ENCODE results near the gene TRMT1L. TPM values are rescaled to one million over a fixed set of nuclear protein-coding genes. Genes with fewer than 3 reads are reported as not detected.

Gene TRMT1L
- total RNA-seq, 2 donors from 2014 or later = 13.9 to 16.2 TPM

GRCh38 chr1:185144233-185144632 lies 12.5 kb downstream of the TRMT1L start:
- intact Hi-C loops (cut with DNase I, micrococcal nuclease) = no loop called here
- DNase-seq = no peak
- ATAC-seq = no peak

- intact Hi-C loops (cut with DNase I, micrococcal nuclease) = no loop called here
- DNase-seq (no peak), ATAC-seq (no peak)
Measured at GRCh38 chr1:185139246-185139645, 17.5 kb downstream of the TRMT1L start.

GRCh38 chr1:185137896-185138545 lies 18.7 kb downstream of the TRMT1L start:
- DNase-seq = no peak
- ATAC-seq = no peak
- intact Hi-C loops (cut with DNase I, micrococcal nuclease) = no loop called here

- no peak for ATAC-seq
- DNase-seq = no peak
- intact Hi-C loops (cut with DNase I, micrococcal nuclease) = no loop called here
Measured at GRCh38 chr1:185132534-185132933, 24.2 kb downstream of the TRMT1L start.

GRCh38 chr1:185129708-185130107 lies 27.0 kb downstream of the TRMT1L start:
- intact Hi-C loops (cut with DNase I, micrococcal nuclease) = no loop called here
- ATAC-seq = no peak
- no peak for DNase-seq

GRCh38 chr1:185112356-185112755 lies 44.4 kb downstream of the TRMT1L start:
- ATAC-seq (peak; percentile 45), DNase-seq (no peak)
- intact Hi-C loops (cut with DNase I, micrococcal nuclease) = no loop called here

GRCh38 chr1:185111873-185112272 lies 44.9 kb downstream of the TRMT1L start:
- ATAC-seq (no peak), DNase-seq (no peak)
- intact Hi-C loops (cut with DNase I, micrococcal nuclease) = no loop called here

GRCh38 chr1:185110145-185110544 lies 46.6 kb downstream of the TRMT1L start:
- no peak for DNase-seq
- ATAC-seq = no peak
- intact Hi-C loops (cut with DNase I, micrococcal nuclease) = no loop called here

- intact Hi-C loops (cut with DNase I, micrococcal nuclease) = no loop called here
- DNase-seq (no peak), ATAC-seq (no peak)
Measured at GRCh38 chr1:185108321-185108720, 48.4 kb downstream of the TRMT1L start.

- intact Hi-C loops (cut with DNase I, micrococcal nuclease) = no loop called here
- DNase-seq (no peak), ATAC-seq (no peak)
Measured at GRCh38 chr1:185105121-185105520, 51.6 kb downstream of the TRMT1L start.

GRCh38 chr1:185104083-185104482 lies 52.7 kb downstream of the TRMT1L start:
- ATAC-seq (peak; percentile 91), DNase-seq (peak; percentile 32 to 53)

GRCh38 chr1:185096531-185096930 lies 60.2 kb downstream of the TRMT1L start:
- no peak for ATAC-seq
- DNase-seq = no peak
- intact Hi-C loops (cut with DNase I, micrococcal nuclease) = no loop called here

More at GRCh38 chr1:185104083-185104482, 52.7 kb downstream of the TRMT1L start:
- intact Hi-C loops (cut with DNase I, micrococcal nuclease) = no loop called here

GRCh38 chr1:185094761-185095160 lies 62.0 kb downstream of the TRMT1L start:
- intact Hi-C loops (cut with DNase I, micrococcal nuclease) = no loop called here
- no peak for DNase-seq
- no peak for ATAC-seq

GRCh38 chr1:185091480-185091879 lies 65.3 kb downstream of the TRMT1L start:
- DNase-seq (no peak), ATAC-seq (no peak)
- intact Hi-C loops (cut with DNase I, micrococcal nuclease) = no loop called here

- intact Hi-C loops (cut with DNase I, micrococcal nuclease) = no loop called here
- DNase-seq (no peak), ATAC-seq (no peak)
Measured at GRCh38 chr1:185087746-185088145, 69.0 kb downstream of the TRMT1L start.

- DNase-seq = no peak
- no peak for ATAC-seq
- intact Hi-C loops (cut with DNase I, micrococcal nuclease) = no loop called here
Measured at GRCh38 chr1:185087101-185087500, 69.7 kb downstream of the TRMT1L start.

GRCh38 chr1:185083818-185084217 lies 72.9 kb downstream of the TRMT1L start:
- no peak for DNase-seq
- intact Hi-C loops (cut with DNase I, micrococcal nuclease) = no loop called here
- no peak for ATAC-seq

- ATAC-seq (no peak), DNase-seq (no peak)
- intact Hi-C loops (cut with DNase I, micrococcal nuclease) = no loop called here
Measured at GRCh38 chr1:185080422-185080821, 76.3 kb downstream of the TRMT1L start.

GRCh38 chr1:185077374-185077773 lies 79.4 kb downstream of the TRMT1L start:
- ATAC-seq = no peak
- intact Hi-C loops (cut with DNase I, micrococcal nuclease) = no loop called here

GRCh38 chr1:185075476-185075875 lies 81.3 kb downstream of the TRMT1L start:
- ATAC-seq (no peak), DNase-seq (no peak)

More at GRCh38 chr1:185077374-185077773, 79.4 kb downstream of the TRMT1L start:
- no peak for DNase-seq

GRCh38 chr1:185074307-185074706 lies 82.4 kb downstream of the TRMT1L start:
- intact Hi-C loops (cut with DNase I, micrococcal nuclease) = no loop called here
- ATAC-seq (no peak), DNase-seq (no peak)

More at GRCh38 chr1:185075476-185075875, 81.3 kb downstream of the TRMT1L start:
- intact Hi-C loops (cut with DNase I, micrococcal nuclease) = no loop called here
